Stomach (tissue), 9 donors: Measurements from ENCODE around the gene YPEL2. TPM values are rescaled to one million over a fixed set of nuclear protein-coding genes. Genes with fewer than 3 reads are reported as not detected.

Source experiments
- DNase-seq, 2 donors: peaks; one replicate each; pipeline versions ENCODE4 v3.0.0 to v3.0.0-alpha.2; 2013 to 2019
- H3K27ac ChIP-seq, 5 donors: fragments of 200-600 bp in 4 of 5; sonication (generic) in 4 of 5; one replicate each; pipeline ENCODE4 v1.5.1; 2013 to 2019; ENCODE audit warnings: mild to moderate bottlenecking in 1 of 5, moderate library complexity in 1 of 5
- H3K27me3 ChIP-seq, 3 donors: fragments of 200-600 bp; sonication (generic); one replicate each; pipeline ENCODE4 v1.5.1; 2017 to 2019; ENCODE audit warnings: mixed run types in 1 of 3
- H3K36me3 ChIP-seq, 4 donors: fragments of 200-600 bp; sonication (generic); 1 replicate in 3 of 4; 2 replicates in 1 of 4; pipeline ENCODE4 v1.5.1; 2016 to 2019
- H3K4me1 ChIP-seq, 4 donors: fragments of 200-600 bp; sonication (generic); one replicate each; pipeline ENCODE4 v1.5.1; 2016 to 2019
- H3K4me3 ChIP-seq, 4 donors: fragments of 200-600 bp; sonication (generic) in 3 of 4; one replicate each; pipeline ENCODE4 v1.5.1; 2016 to 2019; ENCODE audit warnings: mild to moderate bottlenecking in 1 of 4
- H3K9me3 ChIP-seq, 4 donors: fragments of 200-600 bp; sonication (generic); one replicate each; pipeline ENCODE4 v1.5.1; 2016 to 2019
- EP300 ChIP-seq: sonication (generic); formaldehyde crosslinking; IDR thresholded peaks from one replicate; pipeline ENCODE4 v1.6.1; 2017; ENCODE audit warnings: antibody characterized with exemption
- POLR2A ChIP-seq, 4 donors: fragments of 450-650 bp; IDR thresholded peaks; one replicate each; pipeline ENCODE4 v1.6.1; 2016; ENCODE audit warnings: antibody characterized with exemption in 4 of 4, control low read depth in 2 of 4, mild to moderate bottlenecking in 1 of 4, moderate library complexity in 1 of 4
- POLR2AphosphoS5 ChIP-seq, 3 donors: sonication (generic); formaldehyde crosslinking; IDR thresholded peaks; one replicate each; pipeline ENCODE4 v1.6.1; 2016; ENCODE audit warnings: antibody characterized with exemption in 3 of 3
- WGBS, 5 donors: extraction: QIAGEN DNeasy Blood & Tissue Kit in 3 of 5; methylation state at CpG; one replicate each; pipeline versions ENCODE4 v1.1.5 to v1.1.7; 2013 to 2018; 5-methylcytosine and 5-hydroxymethylcytosine counted together
- intact Hi-C: fragments of 100-400 bp; cut with DNase I; formaldehyde crosslinking; loops from one replicate; pipeline ENCODE4 v1.15.1; 2023; ENCODE audit warnings: low total_unique reads
- polyA plus RNA-seq, 3 donors: library from polyadenylated mRNA; stranded (reverse); fragments of 200-250 nt; gene quantifications; one replicate each; pipeline ENCODE4 v1.2.3, GENCODE V29; 2013
- total RNA-seq, 5 donors: library from RNA; depleted of rRNA; stranded (reverse); fragments of >200 nt; gene quantifications; one replicate each; pipeline versions ENCODE4 v1.1.0 to v1.2.3, GENCODE V29; 2014 to 2016
- TF ChIP-seq, protein P1 (sequence below), 7 experiments: fragments of 450-650 bp in 4 of 7; fragments of 200-600 bp in 3 of 7; sonication (generic) in 3 of 7; IDR thresholded peaks; one replicate each; pipeline ENCODE4 v1.5.1; 2016 to 2019; ENCODE audit warnings: antibody characterized with exemption in 7 of 7, control low read depth in 2 of 7, mild to moderate bottlenecking in 1 of 7
- donor health status: healthy with polysubstance abuse.
- donor health status: Bipolar disorder and iron deficiency.
- donor health status: healthy.

YPEL2 gene
- total and polyA plus RNA-seq, 8 donors, result 4.4 to 60.8 (median 24.7) TPM

DNA sequence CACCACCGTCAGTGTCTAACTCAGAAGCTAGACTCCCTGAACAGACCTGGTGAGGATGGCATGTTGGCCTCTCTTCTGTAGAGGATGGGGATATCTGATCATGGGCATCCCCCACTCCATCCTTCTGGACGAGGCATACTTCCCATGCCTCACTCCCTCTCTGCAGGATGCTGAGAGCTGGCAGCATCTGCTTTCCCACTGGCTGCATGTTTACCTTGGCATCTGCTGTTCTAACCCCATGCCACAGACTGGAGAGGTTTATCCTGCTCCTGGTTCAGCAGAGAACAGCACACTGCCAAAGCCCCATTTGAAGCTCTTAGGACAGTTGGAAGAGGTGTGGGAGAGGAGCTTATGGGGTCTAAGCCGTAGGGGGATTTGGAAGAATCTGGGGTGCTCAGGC is 46.0 kb downstream of the YPEL2 start:
- WGBS, 5 donors, result 61 to 72% (median 67%) methylated on average over 3 of the region's 3 CpGs
- Histone ChIP-seq H3K36me3 (peaks cover 0 to 4% (median 0%) of the 10 kb centered on the region in 4 donors), H3K4me3 (no peak overlapping the region), H3K27ac (peak overlapping the region in 4 of 5 donors; percentile 55 to 95 (median 80)), H3K9me3 (no peaks in the 10 kb centered on the region), H3K4me1 (peaks cover 69 to 98% (median 82%) of the 10 kb centered on the region in 4 donors), H3K27me3 (no peaks in the 10 kb centered on the region)
- DNase-seq, result no peak
- intact Hi-C loops, result no loop called here
- TF ChIP-seq POLR2AphosphoS5 (IDR thresholded peaks at IDR 0.05), result no peak
- TF ChIP-seq POLR2A (IDR thresholded peaks at IDR 0.05), result no peak
- TF ChIP-seq, protein P1, sequence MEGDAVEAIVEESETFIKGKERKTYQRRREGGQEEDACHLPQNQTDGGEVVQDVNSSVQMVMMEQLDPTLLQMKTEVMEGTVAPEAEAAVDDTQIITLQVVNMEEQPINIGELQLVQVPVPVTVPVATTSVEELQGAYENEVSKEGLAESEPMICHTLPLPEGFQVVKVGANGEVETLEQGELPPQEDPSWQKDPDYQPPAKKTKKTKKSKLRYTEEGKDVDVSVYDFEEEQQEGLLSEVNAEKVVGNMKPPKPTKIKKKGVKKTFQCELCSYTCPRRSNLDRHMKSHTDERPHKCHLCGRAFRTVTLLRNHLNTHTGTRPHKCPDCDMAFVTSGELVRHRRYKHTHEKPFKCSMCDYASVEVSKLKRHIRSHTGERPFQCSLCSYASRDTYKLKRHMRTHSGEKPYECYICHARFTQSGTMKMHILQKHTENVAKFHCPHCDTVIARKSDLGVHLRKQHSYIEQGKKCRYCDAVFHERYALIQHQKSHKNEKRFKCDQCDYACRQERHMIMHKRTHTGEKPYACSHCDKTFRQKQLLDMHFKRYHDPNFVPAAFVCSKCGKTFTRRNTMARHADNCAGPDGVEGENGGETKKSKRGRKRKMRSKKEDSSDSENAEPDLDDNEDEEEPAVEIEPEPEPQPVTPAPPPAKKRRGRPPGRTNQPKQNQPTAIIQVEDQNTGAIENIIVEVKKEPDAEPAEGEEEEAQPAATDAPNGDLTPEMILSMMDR (IDR thresholded peaks at IDR 0.05), result no peak
- TF ChIP-seq EP300, result no peak

DNA sequence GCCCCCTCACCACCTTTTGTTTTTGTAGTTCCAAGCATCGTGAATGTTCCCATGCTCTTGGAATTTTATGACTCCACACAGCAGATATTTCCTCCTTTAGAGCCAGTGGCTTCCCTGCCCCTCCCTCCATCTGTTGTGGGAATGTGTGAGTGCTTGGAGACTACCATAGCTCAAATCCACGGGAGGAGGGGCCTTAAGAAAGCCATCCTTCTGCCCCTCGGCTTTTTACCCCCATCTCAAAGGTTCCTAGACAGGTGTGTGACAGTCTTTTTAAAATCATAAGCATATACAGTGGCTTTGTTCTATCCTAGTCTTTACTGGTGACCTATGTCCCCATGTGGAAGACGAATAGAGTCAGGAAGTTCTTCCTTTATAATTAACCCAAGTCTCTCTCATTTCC is 47.2 kb downstream of the YPEL2 start:
- peak overlapping the region in 4 of 5 donors; percentile 55 to 95 (median 80) for H3K27ac ChIP-seq
- WGBS, 5 donors, result 41 to 62% (median 50%) methylated on average over 4 of the region's 4 CpGs
- no peaks in the 10 kb centered on the region for H3K9me3 ChIP-seq
- H3K4me3 ChIP-seq, result no peak overlapping the region
- TF ChIP-seq POLR2A (IDR thresholded peaks at IDR 0.05), result no peak
- no peak for TF ChIP-seq POLR2AphosphoS5 (IDR thresholded peaks at IDR 0.05)
- no peak for TF ChIP-seq EP300
- TF ChIP-seq, protein P1 (IDR thresholded peaks at IDR 0.05), result no peak
- peak in 1 of 2 donors; percentile 69 for DNase-seq
- H3K36me3 ChIP-seq, result peaks cover 0 to 4% (median 0%) of the 10 kb centered on the region in 4 donors
- peaks cover 56 to 85% (median 72%) of the 10 kb centered on the region in 4 donors for H3K4me1 ChIP-seq
- intact Hi-C loops, result no loop called here
- H3K27me3 ChIP-seq, result no peaks in the 10 kb centered on the region

DNA sequence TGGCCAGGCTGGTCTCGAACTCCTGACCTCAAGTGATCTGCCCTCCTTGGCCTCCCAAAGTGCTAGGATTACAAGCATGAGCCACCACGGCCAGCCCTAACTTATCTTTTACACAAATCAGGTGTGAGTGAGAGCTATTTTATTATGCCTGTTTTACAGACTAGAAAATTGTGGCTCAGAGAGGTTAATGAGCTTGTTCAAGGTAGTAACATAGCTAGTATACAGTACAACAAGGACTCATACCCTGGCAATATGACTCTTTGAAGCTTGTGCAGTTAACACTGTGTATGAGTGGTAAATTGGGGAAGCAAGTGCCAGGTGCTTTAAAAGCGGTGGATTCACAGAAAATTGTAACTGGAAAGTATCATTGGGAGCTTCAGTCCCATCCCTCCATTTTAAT is 49.0 kb downstream of the YPEL2 start:
- intact Hi-C loops, result no loop called here
- no peak for TF ChIP-seq POLR2A (IDR thresholded peaks at IDR 0.05)
- TF ChIP-seq, protein P1 (IDR thresholded peaks at IDR 0.05), result no peak
- WGBS, 5 donors, result 86 to 94% (median 89%) methylated on average over 3 of the region's 3 CpGs

DNA sequence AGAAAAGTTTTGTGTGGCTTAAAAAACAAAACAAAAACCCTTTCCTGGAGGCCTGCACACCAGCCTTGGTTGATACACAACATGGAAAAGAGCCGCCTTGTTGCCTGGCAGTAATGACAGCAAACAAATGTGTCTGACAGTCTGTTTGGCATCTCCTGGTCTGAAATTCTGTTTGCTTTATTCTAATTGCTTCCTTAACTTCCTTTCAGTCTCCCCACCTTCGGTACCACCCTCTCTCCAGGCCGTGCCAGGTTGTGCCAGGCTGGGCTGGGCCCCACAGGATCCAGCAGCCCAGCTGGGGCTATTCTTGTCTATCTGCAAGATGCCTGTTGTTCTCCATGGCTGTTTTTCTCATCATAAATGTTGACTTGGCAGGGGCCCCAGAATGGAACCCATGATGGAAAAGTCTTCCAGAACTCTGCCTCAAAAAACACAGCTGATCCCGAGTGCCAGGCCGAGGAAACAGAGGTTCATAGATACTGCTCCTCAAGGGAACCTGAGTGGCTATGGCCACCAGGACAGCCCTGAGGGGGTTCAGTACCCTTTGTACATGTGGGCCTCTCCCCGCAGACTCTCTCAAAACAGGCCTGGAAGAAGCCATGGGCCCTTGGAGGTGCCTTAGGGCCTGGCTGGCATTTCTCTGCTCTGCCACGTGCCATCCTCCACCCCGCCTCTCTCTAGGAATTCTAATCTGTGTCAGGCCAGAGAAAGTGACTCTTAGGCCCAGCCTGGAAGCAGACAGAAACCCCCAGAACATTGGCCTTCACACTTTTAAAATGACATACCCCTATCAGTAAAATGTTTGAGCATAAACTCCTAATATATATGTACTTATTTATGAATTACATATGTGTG is 50.5 kb downstream of the YPEL2 start:
- peaks cover 0 to 4% (median 0%) of the 10 kb centered on the region in 4 donors for H3K36me3 ChIP-seq
- H3K27ac ChIP-seq, result peak overlapping the region; percentile 80 to 90 (median 83)
- intact Hi-C loops, result no loop called here
- H3K27me3 ChIP-seq, result no peaks in the 10 kb centered on the region
- no peaks in the 10 kb centered on the region for H3K9me3 ChIP-seq
- no peak overlapping the region for H3K4me3 ChIP-seq
- peaks cover 37 to 64% (median 50%) of the 10 kb centered on the region in 4 donors for H3K4me1 ChIP-seq
- peak; percentile 71 to 79 for DNase-seq
- no peak for TF ChIP-seq POLR2A (IDR thresholded peaks at IDR 0.05)
- TF ChIP-seq POLR2AphosphoS5 (IDR thresholded peaks at IDR 0.05), result peak in 2 of 3 donors; percentile 36
- TF ChIP-seq, protein P1 (IDR thresholded peaks at IDR 0.05), result no peak
- TF ChIP-seq EP300, result no peak
- WGBS, 5 donors, result 40 to 48% (median 43%) methylated on average over 8 of the region's 8 CpGs

More for the DNA sequence above, 49.0 kb downstream of the YPEL2 start:
- no peak overlapping the region for H3K4me3 ChIP-seq
- peaks cover 38 to 74% (median 58%) of the 10 kb centered on the region in 4 donors for H3K4me1 ChIP-seq
- no peaks in the 10 kb centered on the region for H3K27me3 ChIP-seq
- H3K27ac ChIP-seq, result peak overlapping the region in 4 of 5 donors; percentile 80 to 84 (median 82)
- H3K9me3 ChIP-seq, result no peaks in the 10 kb centered on the region
- peaks cover 0 to 4% (median 0%) of the 10 kb centered on the region in 4 donors for H3K36me3 ChIP-seq
- DNase-seq, result no peak
